C4-2B (cell line): ENCODE data around the gene RASGRP3.

Source experiments
- ZFX ChIP-seq: fragments of 450-650 bp; IDR thresholded peaks from 2 replicates; pipeline ENCODE4 v1.6.1; 2017
- TF ChIP-seq, protein P1 (sequence below): fragments of 450-650 bp; conservative IDR thresholded peaks from 2 replicates; pipeline ENCODE4 v1.5.1; 2017; ENCODE audit warnings: mild to moderate bottlenecking

- TF ChIP-seq, protein P1, sequence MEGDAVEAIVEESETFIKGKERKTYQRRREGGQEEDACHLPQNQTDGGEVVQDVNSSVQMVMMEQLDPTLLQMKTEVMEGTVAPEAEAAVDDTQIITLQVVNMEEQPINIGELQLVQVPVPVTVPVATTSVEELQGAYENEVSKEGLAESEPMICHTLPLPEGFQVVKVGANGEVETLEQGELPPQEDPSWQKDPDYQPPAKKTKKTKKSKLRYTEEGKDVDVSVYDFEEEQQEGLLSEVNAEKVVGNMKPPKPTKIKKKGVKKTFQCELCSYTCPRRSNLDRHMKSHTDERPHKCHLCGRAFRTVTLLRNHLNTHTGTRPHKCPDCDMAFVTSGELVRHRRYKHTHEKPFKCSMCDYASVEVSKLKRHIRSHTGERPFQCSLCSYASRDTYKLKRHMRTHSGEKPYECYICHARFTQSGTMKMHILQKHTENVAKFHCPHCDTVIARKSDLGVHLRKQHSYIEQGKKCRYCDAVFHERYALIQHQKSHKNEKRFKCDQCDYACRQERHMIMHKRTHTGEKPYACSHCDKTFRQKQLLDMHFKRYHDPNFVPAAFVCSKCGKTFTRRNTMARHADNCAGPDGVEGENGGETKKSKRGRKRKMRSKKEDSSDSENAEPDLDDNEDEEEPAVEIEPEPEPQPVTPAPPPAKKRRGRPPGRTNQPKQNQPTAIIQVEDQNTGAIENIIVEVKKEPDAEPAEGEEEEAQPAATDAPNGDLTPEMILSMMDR: no peak
- no peak for TF ChIP-seq ZFX
Observed at GRCh38 chr2:33559328-33559727, 82.9 kb downstream of the RASGRP3 start.
